Measurements from ENCODE around the gene GALNT13. TPM values are rescaled to one million over a fixed set of nuclear protein-coding genes. Genes with fewer than 3 reads are reported as not detected.

GALNT13 gene
- total RNA-seq, 1 donor from 2014 or later, result 0.25 TPM

- H3K9me3 ChIP-seq, result no peaks in the 10 kb centered on the region
- no peaks in the 10 kb centered on the region for H3K36me3 ChIP-seq
- TF ChIP-seq POLR2A (IDR thresholded peaks at IDR 0.05) (no peak), CTCF (IDR thresholded peaks at IDR 0.05) (no peak)
- intact Hi-C loops (cut with DNase I), result no loop called here
- H3K27ac ChIP-seq, result no peak overlapping the region
- H3K4me1 ChIP-seq, result no peaks in the 10 kb centered on the region
- no peaks in the 10 kb centered on the region for H3K27me3 ChIP-seq
- no peak for DNase-seq (ENCODE audit: extremely low spot score in 2 of 2)
- H3K4me3 ChIP-seq, result no peak overlapping the region
These were observed 434.7 kb downstream of the GALNT13 start for GRCh38 chr2:154306266-154306970.

- H3K4me3 ChIP-seq, result no peak overlapping the region
- no peaks in the 10 kb centered on the region for H3K27me3 ChIP-seq
- no peak for DNase-seq (ENCODE audit: extremely low spot score in 2 of 2)
- H3K9me3 ChIP-seq, result no peaks in the 10 kb centered on the region
- intact Hi-C loops (cut with DNase I), result no loop called here
- no peak overlapping the region for H3K27ac ChIP-seq
- TF ChIP-seq CTCF (IDR thresholded peaks at IDR 0.05), result no peak
- no peak for TF ChIP-seq POLR2A (IDR thresholded peaks at IDR 0.05)
- no peak for TF ChIP-seq POLR2AphosphoS5 (IDR thresholded peaks at IDR 0.05; ENCODE audit: insufficient read depth in 1 of 2, low read depth in 1 of 2)
- H3K36me3 ChIP-seq, result no peaks in the 10 kb centered on the region
- no peaks in the 10 kb centered on the region for H3K4me1 ChIP-seq
These were observed 435.3 kb downstream of the GALNT13 start for GRCh38 chr2:154307007-154307406.

GRCh38 chr2:154324601-154325000 is 452.9 kb downstream of the GALNT13 start:
- intact Hi-C loops (cut with DNase I), result no loop called here

GRCh38 chr2:154329510-154329909 is 457.8 kb downstream of the GALNT13 start:
- H3K27ac ChIP-seq, result no peak overlapping the region
- H3K4me3 ChIP-seq, result no peak overlapping the region
- intact Hi-C loops (cut with DNase I), result no loop called here
- no peaks in the 10 kb centered on the region for H3K9me3 ChIP-seq
- H3K27me3 ChIP-seq, result no peaks in the 10 kb centered on the region
- no peaks in the 10 kb centered on the region for H3K36me3 ChIP-seq
- no peak for DNase-seq (ENCODE audit: extremely low spot score in 2 of 2)
- TF ChIP-seq POLR2AphosphoS5 (IDR thresholded peaks at IDR 0.05; ENCODE audit: insufficient read depth in 1 of 2, low read depth in 1 of 2), result no peak
- no peak for TF ChIP-seq POLR2A (IDR thresholded peaks at IDR 0.05)
- TF ChIP-seq CTCF (IDR thresholded peaks at IDR 0.05), result no peak
- H3K4me1 ChIP-seq, result no peaks in the 10 kb centered on the region

More at GRCh38 chr2:154324601-154325000, 452.9 kb downstream of the GALNT13 start:
- TF ChIP-seq CTCF (IDR thresholded peaks at IDR 0.05) (no peak), POLR2A (IDR thresholded peaks at IDR 0.05) (no peak), POLR2AphosphoS5 (IDR thresholded peaks at IDR 0.05; ENCODE audit: insufficient read depth in 1 of 2, low read depth in 1 of 2) (no peak)
- Histone ChIP-seq H3K9me3 (no peaks in the 10 kb centered on the region), H3K4me1 (no peaks in the 10 kb centered on the region), H3K27ac (no peak overlapping the region), H3K36me3 (no peaks in the 10 kb centered on the region), H3K4me3 (no peak overlapping the region), H3K27me3 (no peaks in the 10 kb centered on the region)
- no peak for DNase-seq (ENCODE audit: extremely low spot score in 2 of 2)

GRCh38 chr2:154331784-154332183 is 460.1 kb downstream of the GALNT13 start:
- intact Hi-C loops (cut with DNase I), result no loop called here
- H3K27ac ChIP-seq, result no peak overlapping the region
- no peaks in the 10 kb centered on the region for H3K4me1 ChIP-seq
- TF ChIP-seq CTCF (IDR thresholded peaks at IDR 0.05), result no peak
- TF ChIP-seq POLR2AphosphoS5 (IDR thresholded peaks at IDR 0.05; ENCODE audit: insufficient read depth in 1 of 2, low read depth in 1 of 2), result no peak
- TF ChIP-seq POLR2A (IDR thresholded peaks at IDR 0.05), result no peak
- no peak for DNase-seq (ENCODE audit: extremely low spot score in 2 of 2)
- H3K27me3 ChIP-seq, result no peaks in the 10 kb centered on the region
- H3K36me3 ChIP-seq, result no peaks in the 10 kb centered on the region
- H3K4me3 ChIP-seq, result no peak overlapping the region
- no peaks in the 10 kb centered on the region for H3K9me3 ChIP-seq
